Neural progenitor cell (in vitro differentiated cells): ENCODE measurements around the gene USP48.
"Not testable (repeated sequence)": the region's sequence is repeated elsewhere in the genome, so short reads cannot be mapped to it uniquely, and the experiment has no call there.

ENCODE experiments used
- CTCF ChIP-seq: fragments of 200-600 bp; sonication (generic); IDR thresholded peaks from 2 replicates; pipeline ENCODE4 v1.5.1; 2017; ENCODE audit warnings: antibody characterized with exemption, mild to moderate bottlenecking
- EZH2 ChIP-seq: fragments of 200-600 bp; sonication (generic); IDR thresholded peaks from 2 replicates; pipeline ENCODE4 v1.6.1; 2017; ENCODE audit warnings: antibody characterized with exemption, mild to moderate bottlenecking, moderate library complexity
- EZH2phosphoT487 ChIP-seq: fragments of 200-600 bp; sonication (generic); IDR thresholded peaks from 2 replicates; pipeline ENCODE4 v1.6.1; 2017; ENCODE audit warnings: antibody characterized with exemption

GRCh38 chr1:21767106-21767505 is 15.8 kb downstream of the USP48 start:
- not testable (repeated sequence) for TF ChIP-seq CTCF, EZH2, EZH2phosphoT487
